A549 (cell line): ENCODE results near the gene IKZF4.

ENCODE experiments used
- CBX2 ChIP-seq: fragments of 200-600 bp; sonication (generic); IDR thresholded peaks from 2 replicates; pipeline ENCODE4 v1.6.1; 2016; ENCODE audit warnings: low read depth, mild to moderate bottlenecking, borderline replicate concordance
- CTCF ChIP-seq: fragments of >200 bp; sonication (Bioruptor Twin); formaldehyde crosslinking; IDR thresholded peaks from 3 replicates; pipeline ENCODE4 v1.5.1; 2016
- EP300 ChIP-seq, 2 experiments: fragments of >200 bp; sonication (Bioruptor Twin); formaldehyde crosslinking; IDR thresholded peaks; 2 replicates in 1 of 2; 3 replicates in 1 of 2; pipeline ENCODE4 v1.6.1; 2016 to 2017
- ESRRA ChIP-seq: fragments of 150-350 bp; IDR thresholded peaks from 2 replicates; pipeline ENCODE4 v1.6.1; 2014; ENCODE audit warnings: mild to moderate bottlenecking, low read length, borderline replicate concordance
- JUNB ChIP-seq: fragments of >200 bp; sonication (Bioruptor Twin); formaldehyde crosslinking; IDR thresholded peaks from 2 replicates; pipeline ENCODE4 v1.6.1; 2016
- PHF8 ChIP-seq: fragments of 200-600 bp; sonication (generic); IDR thresholded peaks from 2 replicates; pipeline ENCODE4 v1.6.1; 2016; ENCODE audit warnings: low read depth, mild to moderate bottlenecking, antibody characterized with exemption, moderate library complexity, borderline replicate concordance
- POLR2A ChIP-seq: IDR thresholded peaks from 2 replicates; pipeline ENCODE4 v1.6.1; 2012; ENCODE audit warnings: mild to moderate bottlenecking, low read length
- USF2 ChIP-seq: fragments of 450-650 bp; IDR thresholded peaks from 2 replicates; pipeline ENCODE4 v1.6.1; 2014; ENCODE audit warnings: antibody characterized with exemption
- TF ChIP-seq, protein P1 (sequence below): fragments of 200-600 bp; sonication (generic); IDR thresholded peaks from 2 replicates; pipeline ENCODE4 v1.6.1; 2016; ENCODE audit warnings: antibody characterized with exemption, mild to moderate bottlenecking, moderate library complexity
- TF ChIP-seq, protein P2 (sequence below): fragments of >200 bp; sonication (Bioruptor Twin); formaldehyde crosslinking; IDR thresholded peaks from 3 replicates; pipeline ENCODE4 v1.6.1; 2016

DNA sequence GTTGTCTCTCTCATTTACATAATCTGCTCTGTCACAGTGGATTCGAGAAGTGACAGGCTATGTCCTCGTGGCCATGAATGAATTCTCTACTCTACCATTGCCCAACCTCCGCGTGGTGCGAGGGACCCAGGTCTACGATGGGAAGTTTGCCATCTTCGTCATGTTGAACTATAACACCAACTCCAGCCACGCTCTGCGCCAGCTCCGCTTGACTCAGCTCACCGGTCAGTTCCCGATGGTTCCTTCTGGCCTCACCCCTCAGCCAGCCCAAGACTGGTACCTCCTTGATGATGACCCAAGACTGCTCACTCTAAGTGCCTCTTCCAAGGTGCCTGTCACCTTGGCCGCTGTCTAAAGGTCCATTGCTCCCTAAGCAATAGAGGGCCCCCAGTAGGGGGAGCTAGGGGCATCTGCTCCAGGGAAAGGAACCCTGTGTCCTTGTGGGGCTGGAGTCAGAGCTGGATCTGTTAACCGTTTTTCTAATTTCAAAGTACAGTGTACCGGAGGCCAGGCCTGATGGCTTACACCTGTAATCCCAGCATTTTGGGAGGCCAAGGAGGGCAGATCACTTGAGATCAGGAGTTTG lies 64.2 kb downstream of the IKZF4 start:
- TF ChIP-seq, protein P1, sequence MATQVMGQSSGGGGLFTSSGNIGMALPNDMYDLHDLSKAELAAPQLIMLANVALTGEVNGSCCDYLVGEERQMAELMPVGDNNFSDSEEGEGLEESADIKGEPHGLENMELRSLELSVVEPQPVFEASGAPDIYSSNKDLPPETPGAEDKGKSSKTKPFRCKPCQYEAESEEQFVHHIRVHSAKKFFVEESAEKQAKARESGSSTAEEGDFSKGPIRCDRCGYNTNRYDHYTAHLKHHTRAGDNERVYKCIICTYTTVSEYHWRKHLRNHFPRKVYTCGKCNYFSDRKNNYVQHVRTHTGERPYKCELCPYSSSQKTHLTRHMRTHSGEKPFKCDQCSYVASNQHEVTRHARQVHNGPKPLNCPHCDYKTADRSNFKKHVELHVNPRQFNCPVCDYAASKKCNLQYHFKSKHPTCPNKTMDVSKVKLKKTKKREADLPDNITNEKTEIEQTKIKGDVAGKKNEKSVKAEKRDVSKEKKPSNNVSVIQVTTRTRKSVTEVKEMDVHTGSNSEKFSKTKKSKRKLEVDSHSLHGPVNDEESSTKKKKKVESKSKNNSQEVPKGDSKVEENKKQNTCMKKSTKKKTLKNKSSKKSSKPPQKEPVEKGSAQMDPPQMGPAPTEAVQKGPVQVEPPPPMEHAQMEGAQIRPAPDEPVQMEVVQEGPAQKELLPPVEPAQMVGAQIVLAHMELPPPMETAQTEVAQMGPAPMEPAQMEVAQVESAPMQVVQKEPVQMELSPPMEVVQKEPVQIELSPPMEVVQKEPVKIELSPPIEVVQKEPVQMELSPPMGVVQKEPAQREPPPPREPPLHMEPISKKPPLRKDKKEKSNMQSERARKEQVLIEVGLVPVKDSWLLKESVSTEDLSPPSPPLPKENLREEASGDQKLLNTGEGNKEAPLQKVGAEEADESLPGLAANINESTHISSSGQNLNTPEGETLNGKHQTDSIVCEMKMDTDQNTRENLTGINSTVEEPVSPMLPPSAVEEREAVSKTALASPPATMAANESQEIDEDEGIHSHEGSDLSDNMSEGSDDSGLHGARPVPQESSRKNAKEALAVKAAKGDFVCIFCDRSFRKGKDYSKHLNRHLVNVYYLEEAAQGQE, result no peak
- peak; percentile 31; the same call in 2 of the 3 replicates for TF ChIP-seq CTCF
- no peak for TF ChIP-seq POLR2A
- no peak for TF ChIP-seq EP300 (IDR thresholded peaks at IDR 0.05)
- no peak for TF ChIP-seq PHF8
- TF ChIP-seq, protein P2, sequence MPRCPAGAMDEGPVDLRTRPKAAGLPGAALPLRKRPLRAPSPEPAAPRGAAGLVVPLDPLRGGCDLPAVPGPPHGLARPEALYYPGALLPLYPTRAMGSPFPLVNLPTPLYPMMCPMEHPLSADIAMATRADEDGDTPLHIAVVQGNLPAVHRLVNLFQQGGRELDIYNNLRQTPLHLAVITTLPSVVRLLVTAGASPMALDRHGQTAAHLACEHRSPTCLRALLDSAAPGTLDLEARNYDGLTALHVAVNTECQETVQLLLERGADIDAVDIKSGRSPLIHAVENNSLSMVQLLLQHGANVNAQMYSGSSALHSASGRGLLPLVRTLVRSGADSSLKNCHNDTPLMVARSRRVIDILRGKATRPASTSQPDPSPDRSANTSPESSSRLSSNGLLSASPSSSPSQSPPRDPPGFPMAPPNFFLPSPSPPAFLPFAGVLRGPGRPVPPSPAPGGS, result no peak
- TF ChIP-seq USF2, result no peak
- TF ChIP-seq JUNB, result no peak
- TF ChIP-seq ESRRA, result peak; percentile 73; the same call in 1 of the 2 replicates
- no peak for TF ChIP-seq CBX2
